Measurements from ENCODE around the gene RBMS3.

DNA sequence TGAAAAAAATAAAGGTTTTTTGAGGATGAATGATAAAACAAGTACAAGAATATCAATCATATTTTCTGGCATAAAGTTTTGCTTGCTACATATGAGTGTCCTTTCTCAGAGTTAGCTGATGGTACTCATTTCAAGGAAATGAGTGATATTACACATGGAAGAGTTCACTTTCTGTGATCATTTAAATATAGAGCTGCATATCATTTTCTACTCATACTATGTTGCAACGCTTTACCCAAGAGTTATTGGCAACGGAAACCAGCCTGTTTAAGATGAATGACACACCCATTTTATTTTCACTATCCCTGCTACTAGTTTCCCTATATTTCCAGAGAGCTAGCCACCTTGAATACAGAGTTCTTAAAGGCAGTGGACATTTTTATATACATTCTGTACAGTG lies 35.4 kb upstream of the RBMS3 start:
- no peak for TF ChIP-seq EP300 (IDR thresholded peaks at IDR 0.05)
- TF ChIP-seq, protein P1, sequence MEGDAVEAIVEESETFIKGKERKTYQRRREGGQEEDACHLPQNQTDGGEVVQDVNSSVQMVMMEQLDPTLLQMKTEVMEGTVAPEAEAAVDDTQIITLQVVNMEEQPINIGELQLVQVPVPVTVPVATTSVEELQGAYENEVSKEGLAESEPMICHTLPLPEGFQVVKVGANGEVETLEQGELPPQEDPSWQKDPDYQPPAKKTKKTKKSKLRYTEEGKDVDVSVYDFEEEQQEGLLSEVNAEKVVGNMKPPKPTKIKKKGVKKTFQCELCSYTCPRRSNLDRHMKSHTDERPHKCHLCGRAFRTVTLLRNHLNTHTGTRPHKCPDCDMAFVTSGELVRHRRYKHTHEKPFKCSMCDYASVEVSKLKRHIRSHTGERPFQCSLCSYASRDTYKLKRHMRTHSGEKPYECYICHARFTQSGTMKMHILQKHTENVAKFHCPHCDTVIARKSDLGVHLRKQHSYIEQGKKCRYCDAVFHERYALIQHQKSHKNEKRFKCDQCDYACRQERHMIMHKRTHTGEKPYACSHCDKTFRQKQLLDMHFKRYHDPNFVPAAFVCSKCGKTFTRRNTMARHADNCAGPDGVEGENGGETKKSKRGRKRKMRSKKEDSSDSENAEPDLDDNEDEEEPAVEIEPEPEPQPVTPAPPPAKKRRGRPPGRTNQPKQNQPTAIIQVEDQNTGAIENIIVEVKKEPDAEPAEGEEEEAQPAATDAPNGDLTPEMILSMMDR (IDR thresholded peaks at IDR 0.05): no peak
